ENCODE measurements around the gene LGALS7B.
"Not testable (repeated sequence)": the region's sequence is repeated elsewhere in the genome, so short reads cannot be mapped to it uniquely, and the experiment has no call there.

Gene LGALS7B

DNA sequence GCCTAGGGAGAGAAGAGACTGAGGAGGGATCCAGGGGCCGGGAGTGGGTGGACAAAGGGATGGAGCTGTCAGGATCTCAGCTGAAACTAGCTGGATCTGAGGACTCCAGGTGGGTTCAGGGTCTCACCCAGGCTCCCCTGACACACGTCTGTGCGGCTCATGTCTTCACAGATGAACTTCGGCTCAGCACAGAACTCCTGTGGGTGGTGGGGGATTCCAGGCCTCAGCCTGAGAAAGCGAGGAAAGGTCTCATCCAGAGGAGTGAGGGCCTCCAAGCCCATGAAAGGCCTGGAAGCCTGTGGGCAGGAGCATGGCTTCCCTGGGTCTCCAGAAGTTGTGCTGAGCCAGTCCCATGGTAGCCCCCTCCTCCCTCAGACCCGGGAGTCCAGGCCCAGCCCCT is 46.1 kb upstream of the LGALS7B start:
- TF ChIP-seq, protein P1, sequence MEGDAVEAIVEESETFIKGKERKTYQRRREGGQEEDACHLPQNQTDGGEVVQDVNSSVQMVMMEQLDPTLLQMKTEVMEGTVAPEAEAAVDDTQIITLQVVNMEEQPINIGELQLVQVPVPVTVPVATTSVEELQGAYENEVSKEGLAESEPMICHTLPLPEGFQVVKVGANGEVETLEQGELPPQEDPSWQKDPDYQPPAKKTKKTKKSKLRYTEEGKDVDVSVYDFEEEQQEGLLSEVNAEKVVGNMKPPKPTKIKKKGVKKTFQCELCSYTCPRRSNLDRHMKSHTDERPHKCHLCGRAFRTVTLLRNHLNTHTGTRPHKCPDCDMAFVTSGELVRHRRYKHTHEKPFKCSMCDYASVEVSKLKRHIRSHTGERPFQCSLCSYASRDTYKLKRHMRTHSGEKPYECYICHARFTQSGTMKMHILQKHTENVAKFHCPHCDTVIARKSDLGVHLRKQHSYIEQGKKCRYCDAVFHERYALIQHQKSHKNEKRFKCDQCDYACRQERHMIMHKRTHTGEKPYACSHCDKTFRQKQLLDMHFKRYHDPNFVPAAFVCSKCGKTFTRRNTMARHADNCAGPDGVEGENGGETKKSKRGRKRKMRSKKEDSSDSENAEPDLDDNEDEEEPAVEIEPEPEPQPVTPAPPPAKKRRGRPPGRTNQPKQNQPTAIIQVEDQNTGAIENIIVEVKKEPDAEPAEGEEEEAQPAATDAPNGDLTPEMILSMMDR (IDR thresholded peaks at IDR 0.05; ENCODE audit: control extremely low read depth, extremely low read depth, low read depth, missing control alignments) = no peak
- ChIA-PET POLR2A (interaction anchor here (0.6 kb wide), 1 partner anchor 60 kb away, joined by 3 read pairs; no protein-coding TSS in a partner anchor), CTCF (no interaction called here)
- DNase-seq (ENCODE audit: extremely low spot score) = no peak

DNA sequence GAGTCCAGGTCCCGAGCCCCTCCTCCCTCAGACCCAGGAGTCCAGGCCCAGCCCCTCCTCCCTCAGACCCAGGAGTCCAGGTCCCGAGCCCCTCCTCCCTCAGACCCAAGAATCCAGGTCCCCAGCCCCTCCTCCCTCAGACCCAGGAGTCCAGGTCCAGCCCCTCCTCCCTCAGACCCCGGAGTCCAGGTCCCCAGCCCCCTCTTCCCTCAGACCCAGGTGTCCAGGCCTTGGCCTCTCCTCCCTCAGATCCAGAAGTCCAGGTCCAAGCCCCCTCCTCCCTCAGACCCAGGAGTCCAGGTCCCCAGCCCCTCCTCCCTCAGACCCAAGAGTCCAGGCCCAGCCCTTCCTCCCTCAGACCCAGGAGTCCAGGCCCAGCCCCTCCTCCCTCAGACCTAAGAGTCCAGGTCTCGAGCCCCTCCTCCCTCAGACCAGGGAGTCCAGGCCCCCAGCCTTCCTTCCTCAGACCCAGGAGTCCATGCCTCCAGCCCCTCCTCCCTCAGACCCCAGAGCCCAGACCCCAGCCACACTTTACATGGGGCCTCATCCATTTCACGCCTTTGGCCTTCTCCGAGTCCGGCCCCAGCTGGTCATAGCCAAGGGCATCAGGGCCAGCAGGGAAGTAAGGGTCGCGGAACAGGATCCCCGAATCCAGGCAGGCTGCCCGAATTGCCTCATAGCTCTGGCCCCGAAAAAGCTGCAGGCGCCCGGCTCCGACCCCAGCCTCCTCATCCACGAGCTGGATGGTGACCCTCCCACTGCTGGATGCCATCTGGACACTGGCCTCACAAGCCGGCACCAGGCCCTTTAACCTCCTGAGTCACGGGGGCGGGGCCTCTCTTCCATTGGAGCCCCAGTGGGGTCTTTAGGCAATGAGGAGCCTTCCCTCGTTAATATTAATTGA is 45.4 kb upstream of the LGALS7B start:
- ChIA-PET POLR2A (interaction anchor here (0.6 kb wide), 1 partner anchor 61 kb away, joined by 3 read pairs; no protein-coding TSS in a partner anchor), CTCF (no interaction called here)
- DNase-seq (ENCODE audit: extremely low spot score) = no peak
- TF ChIP-seq, protein P1 (IDR thresholded peaks at IDR 0.05; ENCODE audit: control extremely low read depth, extremely low read depth, low read depth, missing control alignments) = no peak

DNA sequence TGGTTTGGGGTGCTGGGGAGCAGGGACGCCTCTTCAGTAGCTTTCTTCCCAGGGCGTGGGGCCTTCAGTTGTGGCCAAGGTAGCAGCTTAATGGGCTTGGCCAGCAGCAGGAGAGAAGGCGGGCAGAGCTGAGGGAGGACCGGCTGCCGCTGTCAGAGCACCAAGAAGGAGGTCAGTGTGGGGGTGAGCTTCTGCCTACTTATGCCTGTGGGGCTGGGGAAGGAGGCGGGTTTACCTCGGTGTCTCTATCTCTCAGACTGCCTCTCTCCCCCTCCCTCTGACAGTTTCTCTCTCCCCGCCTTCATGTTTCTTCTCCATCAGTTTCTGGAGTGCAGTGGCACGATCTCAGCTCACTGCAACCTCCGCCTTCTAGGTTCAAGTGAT is 44.7 kb upstream of the LGALS7B start, which contains the start of gene CAPN12:
CAPN12 (minus strand) TSS at position 177 of the 384 bp plus-strand sequence. CDS start 309 bp downstream, outside the sequence.
- DNase-seq (ENCODE audit: extremely low spot score) = no peak
- POLR2A ChIA-PET = no interaction called here
- TF ChIP-seq, protein P1 (IDR thresholded peaks at IDR 0.05; ENCODE audit: control extremely low read depth, extremely low read depth, low read depth, missing control alignments) = no peak
- CTCF ChIA-PET = no interaction called here

DNA sequence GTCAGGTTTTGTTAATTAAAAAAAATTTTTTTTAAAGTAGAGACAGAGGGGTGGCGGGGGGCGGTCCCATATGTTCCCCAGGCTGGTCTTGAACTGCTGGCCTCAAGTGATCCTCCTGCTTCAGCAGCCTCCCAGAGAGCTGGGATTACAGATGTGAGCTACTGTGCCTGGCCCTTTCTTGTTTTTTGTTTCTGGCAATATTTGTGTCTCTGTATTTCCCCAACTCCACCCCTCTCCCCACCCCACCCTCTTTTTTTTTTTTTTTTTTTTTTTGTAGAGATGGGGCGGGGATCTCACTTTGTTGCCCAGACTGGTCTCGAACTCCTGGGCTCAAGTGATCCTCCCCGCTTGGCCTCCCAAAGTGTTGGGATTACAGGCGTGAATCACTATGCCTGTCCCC is 44.1 kb upstream of the LGALS7B start:
- POLR2A ChIA-PET = no interaction called here
- CTCF ChIA-PET = no interaction called here

DNA sequence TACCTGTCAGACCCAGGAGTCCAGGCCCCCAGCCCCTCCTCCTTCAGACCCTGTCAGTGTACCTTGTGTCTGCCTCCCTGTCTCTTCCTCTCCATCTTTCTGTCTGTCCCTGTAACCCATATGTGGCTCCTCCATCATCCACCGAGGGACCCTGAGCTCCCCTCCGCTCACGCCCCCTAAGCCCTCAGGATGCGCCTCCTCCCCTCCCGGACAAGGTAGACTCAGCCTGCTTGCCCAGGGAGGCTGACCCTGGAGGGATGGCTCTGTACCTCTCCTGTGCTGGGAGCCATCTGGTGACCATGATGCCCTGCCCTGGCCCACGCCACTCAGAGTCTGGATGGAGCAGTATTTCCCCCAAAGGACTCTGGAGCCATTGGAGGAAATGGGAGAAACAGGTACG is 43.7 kb upstream of the LGALS7B start:
- POLR2A ChIA-PET = no interaction called here
- TF ChIP-seq, protein P1 (IDR thresholded peaks at IDR 0.05; ENCODE audit: control extremely low read depth, extremely low read depth, low read depth, missing control alignments) = no peak
- CTCF ChIA-PET = no interaction called here
- no peak for DNase-seq (ENCODE audit: extremely low spot score)

More for the DNA sequence above, 44.1 kb upstream of the LGALS7B start:
- TF ChIP-seq, protein P1 (IDR thresholded peaks at IDR 0.05; ENCODE audit: control extremely low read depth, extremely low read depth, low read depth, missing control alignments) = no peak
- no peak for DNase-seq (ENCODE audit: extremely low spot score)

DNA sequence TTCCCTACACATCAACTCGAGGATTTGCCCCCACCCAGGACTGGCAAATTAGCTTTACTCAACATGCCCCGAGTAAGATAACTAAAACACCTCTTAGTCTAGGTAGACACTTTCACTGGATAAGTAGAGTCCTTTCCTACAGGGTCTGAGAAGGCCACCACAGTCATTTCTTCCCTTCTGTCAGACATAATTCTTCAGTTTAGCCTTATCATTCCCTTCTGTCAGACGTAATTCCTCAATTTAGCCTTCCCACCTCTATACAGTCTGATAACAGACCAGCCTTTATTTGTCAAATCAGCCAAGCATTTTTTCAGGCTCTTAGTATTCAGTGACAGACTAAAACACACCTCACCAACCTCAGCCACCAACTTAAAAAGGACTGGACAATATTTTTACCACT is 35.2 kb upstream of the LGALS7B start:
- POLR2A ChIA-PET; DNase-seq (ENCODE audit: extremely low spot score): not testable (repeated sequence)
- CTCF ChIA-PET = interaction anchor here (2.1 kb wide), 1 partner anchor 16 kb away, joined by 4 read pairs; no protein-coding TSS in a partner anchor

DNA sequence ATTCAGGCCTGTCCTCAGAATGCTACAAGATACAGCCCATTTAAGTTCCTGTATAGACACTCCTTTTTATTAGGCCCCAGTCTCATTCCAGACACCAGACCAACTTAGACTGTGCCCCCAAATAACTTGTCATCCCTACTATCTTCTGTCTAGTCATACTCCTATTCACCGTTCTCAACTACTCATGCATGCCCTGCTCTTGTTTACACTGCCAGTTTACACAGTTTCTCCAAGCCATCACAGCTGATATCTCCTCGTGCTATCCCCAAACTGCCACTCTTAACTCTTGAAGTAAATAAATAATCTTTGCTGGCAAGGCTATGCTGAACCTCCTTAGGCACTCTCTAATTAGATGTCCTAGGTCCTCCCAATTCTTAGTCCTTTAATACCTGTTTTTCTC is 34.8 kb upstream of the LGALS7B start:
- CTCF ChIA-PET = interaction anchor here (2.1 kb wide), 1 partner anchor 15 kb away, joined by 4 read pairs; no protein-coding TSS in a partner anchor
- DNase-seq (ENCODE audit: extremely low spot score); POLR2A ChIA-PET: not testable (repeated sequence)
